RWPE1 (cell line): Measurements from ENCODE around the gene ZBTB7C.

ENCODE experiments used
- CTCF ChIA-PET: fragments of 350-600 bp; sonication (Branson Sonifier 250); formaldehyde crosslinking; extraction: SDS; loops from one replicate; lab custom pipeline; 2021; lab: Yijun Ruan, JAX
- POLR2A ChIA-PET: fragments of 400-600 bp; formaldehyde crosslinking; extraction: SDS; loops from one replicate; lab custom pipeline; 2020; ENCODE audit warnings: antibody characterized with exemption; ENCODE audit not compliant: low non-redundant PET; lab: Yijun Ruan, JAX
- DNase-seq: peaks from one replicate; pipeline ENCODE4 v3.0.0; 2012; ENCODE audit warnings: low spot score
- H3K27ac ChIP-seq: fragments of 450-650 bp; 2 replicates; pipeline ENCODE4 v1.5.1; 2017
- CTCF ChIP-seq: fragments of 450-650 bp; conservative IDR thresholded peaks from 2 replicates; pipeline ENCODE4 v1.5.1; 2017; ENCODE audit warnings: low read depth, mild to moderate bottlenecking

Gene ZBTB7C

GRCh38 chr18:48388478-48388877 lies 20.7 kb downstream of the ZBTB7C start:
- peak overlapping the region; percentile 59; the same call in 1 of the 2 replicates for H3K27ac ChIP-seq
- ChIA-PET CTCF (interaction anchor here (0.6 kb wide), 1 partner anchor 207 kb away, joined by 3 read pairs; no protein-coding TSS in a partner anchor), POLR2A (no interaction called here)
- TF ChIP-seq CTCF, result no peak
- DNase-seq, result no peak

GRCh38 chr18:48387300-48387699 lies 21.9 kb downstream of the ZBTB7C start:
- no peak for DNase-seq
- CTCF ChIA-PET, result no interaction called here
- no peak for TF ChIP-seq CTCF
- H3K27ac ChIP-seq, result no peak overlapping the region
- POLR2A ChIA-PET, result no interaction called here

GRCh38 chr18:48385596-48385995 lies 23.6 kb downstream of the ZBTB7C start:
- DNase-seq, result no peak
- CTCF ChIA-PET, result no interaction called here
- POLR2A ChIA-PET, result no interaction called here
- no peak overlapping the region for H3K27ac ChIP-seq
- no peak for TF ChIP-seq CTCF

GRCh38 chr18:48376934-48377333 lies 32.2 kb downstream of the ZBTB7C start:
- POLR2A ChIA-PET, result no interaction called here
- CTCF ChIA-PET, result no interaction called here

GRCh38 chr18:48376406-48376805 lies 32.8 kb downstream of the ZBTB7C start:
- no peak overlapping the region for H3K27ac ChIP-seq
- POLR2A ChIA-PET, result no interaction called here
- TF ChIP-seq CTCF, result no peak
- DNase-seq, result no peak
- CTCF ChIA-PET, result no interaction called here

More at GRCh38 chr18:48376934-48377333, 32.2 kb downstream of the ZBTB7C start:
- H3K27ac ChIP-seq, result no peak overlapping the region
- no peak for TF ChIP-seq CTCF
- DNase-seq, result no peak

GRCh38 chr18:48375150-48375800 lies 33.9 kb downstream of the ZBTB7C start:
- TF ChIP-seq CTCF, result no peak
- no peak overlapping the region for H3K27ac ChIP-seq
- CTCF ChIA-PET, result interaction anchor here (0.9 kb wide), 1 partner anchor 70 kb away, joined by 4 read pairs; no protein-coding TSS in a partner anchor
- POLR2A ChIA-PET, result no interaction called here
- DNase-seq, result no peak
